HCT116 (cell line): ENCODE data around the gene LRRN2.

ENCODE experiments used
- CBX3 ChIP-seq: IDR thresholded peaks from 2 replicates; pipeline ENCODE4 v1.6.1; 2012; ENCODE audit warnings: low read depth
- EZH2 ChIP-seq: fragments of 200-600 bp; sonication (generic); IDR thresholded peaks from 2 replicates; pipeline ENCODE4 v1.6.1; 2017; ENCODE audit warnings: antibody characterized with exemption, mixed run types
- SRF ChIP-seq: IDR thresholded peaks from 2 replicates; pipeline ENCODE4 v1.6.1; 2012; ENCODE audit warnings: low read depth
- ZNF274 ChIP-seq: fragments of 200-500 bp; sonication (Bioruptor generic); IDR thresholded peaks from 2 replicates; pipeline ENCODE4 v1.6.1; 2014; ENCODE audit warnings: mild to moderate bottlenecking, low read depth, low read length, inconsistent platforms

- TF ChIP-seq SRF: no peak
- TF ChIP-seq CBX3: no peak
- TF ChIP-seq ZNF274: no peak
- no peak for TF ChIP-seq EZH2
Observed at GRCh38 chr1:204677864-204678263, 7.7 kb downstream of the LRRN2 start.
